HuH-7 (cell line): ENCODE data around the gene CPNE1.

Experiments used
- DNase-seq: peaks from one replicate; pipeline ENCODE4 v3.0.0; 2011; ENCODE audit warnings: low spot score

The CPNE1 gene

GRCh38 chr20:35619196-35620095, 45.3 kb downstream of the CPNE1 start:
- peak; percentile 99 for DNase-seq

- DNase-seq: no peak
Observed at GRCh38 chr20:35618263-35619131, 46.2 kb downstream of the CPNE1 start.

GRCh38 chr20:35617397-35618262, 47.1 kb downstream of the CPNE1 start:
- peak; percentile 95 for DNase-seq

- peak; percentile 95 for DNase-seq
Observed at GRCh38 chr20:35616465-35617396, 48.0 kb downstream of the CPNE1 start.

- peak; percentile 99 for DNase-seq
Observed at GRCh38 chr20:35615667-35616464, 48.8 kb downstream of the CPNE1 start, which contains the start of gene SPAG4. TSS of gene SPAG4 (plus strand) at chr20:35615829. CDS start at chr20:35616004, 175 bp downstream.

GRCh38 chr20:35611482-35611881, 53.2 kb downstream of the CPNE1 start:
- no peak for DNase-seq

- no peak for DNase-seq
Observed at GRCh38 chr20:35610833-35611427, 53.8 kb downstream of the CPNE1 start.

GRCh38 chr20:35607003-35607735, 57.5 kb downstream of the CPNE1 start:
- DNase-seq: no peak

GRCh38 chr20:35606127-35606526, 58.6 kb downstream of the CPNE1 start:
- no peak for DNase-seq

- DNase-seq: peak; percentile 75
Observed at GRCh38 chr20:35604449-35604747, 60.3 kb downstream of the CPNE1 start.

GRCh38 chr20:35603695-35604448, 60.8 kb downstream of the CPNE1 start:
- no peak for DNase-seq

- DNase-seq: no peak
Observed at GRCh38 chr20:35602851-35603495, 61.7 kb downstream of the CPNE1 start.

GRCh38 chr20:35601990-35602389, 62.7 kb downstream of the CPNE1 start:
- DNase-seq: no peak

GRCh38 chr20:35600993-35601973, 63.4 kb downstream of the CPNE1 start:
- peak; percentile 88 for DNase-seq

GRCh38 chr20:35600176-35600992, 64.3 kb downstream of the CPNE1 start:
- no peak for DNase-seq

GRCh38 chr20:35599776-35600120, 65.0 kb downstream of the CPNE1 start:
- DNase-seq: no peak
